GM20431 (cell line): ENCODE measurements around the gene EXOC4.
"Not testable (repeated sequence)": the region's sequence is repeated elsewhere in the genome, so short reads cannot be mapped to it uniquely, and the experiment has no call there.

Source experiments
- in situ Hi-C: fragments of 300-500 bp; cut with MseI, MboI; formaldehyde crosslinking; loops from one replicate; pipeline ENCODE4 v1.15.0; 2020; ENCODE audit warnings: low sequenced_read_pairs; ENCODE audit not compliant: unreplicated experiment

The EXOC4 gene

GRCh38 chr7:133869556-133869955 is 616.7 kb downstream of the EXOC4 start:
- in situ Hi-C loops = no loop called here

- in situ Hi-C loops = no loop called here
Observed at GRCh38 chr7:133871757-133872156, 618.9 kb downstream of the EXOC4 start.

- in situ Hi-C loops = no loop called here
Observed at GRCh38 chr7:133873187-133873586, 620.3 kb downstream of the EXOC4 start.

- in situ Hi-C loops = no loop called here
Observed at GRCh38 chr7:133873631-133874030, 620.8 kb downstream of the EXOC4 start.

GRCh38 chr7:133883591-133883990 is 630.7 kb downstream of the EXOC4 start:
- in situ Hi-C loops = no loop called here

- in situ Hi-C loops = no loop called here
Observed at GRCh38 chr7:133885213-133885612, 632.3 kb downstream of the EXOC4 start.

- in situ Hi-C loops = no loop called here
Observed at GRCh38 chr7:133886086-133886485, 633.2 kb downstream of the EXOC4 start.

- in situ Hi-C loops = no loop called here
Observed at GRCh38 chr7:133886797-133887196, 633.9 kb downstream of the EXOC4 start.

- in situ Hi-C loops = no loop called here
Observed at GRCh38 chr7:133887459-133887858, 634.6 kb downstream of the EXOC4 start.

GRCh38 chr7:133888061-133888930 is 635.4 kb downstream of the EXOC4 start:
- in situ Hi-C loops = no loop called here

GRCh38 chr7:133904776-133905175 is 651.9 kb downstream of the EXOC4 start:
- in situ Hi-C loops = no loop called here

- in situ Hi-C loops = not testable (repeated sequence)
Observed at GRCh38 chr7:133906553-133906952, 653.7 kb downstream of the EXOC4 start.

GRCh38 chr7:133910761-133911160 is 657.9 kb downstream of the EXOC4 start:
- in situ Hi-C loops = no loop called here

GRCh38 chr7:133911724-133912123 is 658.8 kb downstream of the EXOC4 start:
- in situ Hi-C loops = no loop called here

- in situ Hi-C loops = no loop called here
Observed at GRCh38 chr7:133912916-133913697, 660.2 kb downstream of the EXOC4 start.

- in situ Hi-C loops = no loop called here
Observed at GRCh38 chr7:133916621-133917020, 663.7 kb downstream of the EXOC4 start.

GRCh38 chr7:133919810-133920209 is 666.9 kb downstream of the EXOC4 start:
- in situ Hi-C loops = no loop called here

GRCh38 chr7:133921635-133922182 is 668.8 kb downstream of the EXOC4 start:
- in situ Hi-C loops = no loop called here

- in situ Hi-C loops = no loop called here
Observed at GRCh38 chr7:133923974-133924373, 671.1 kb downstream of the EXOC4 start.

- in situ Hi-C loops = no loop called here
Observed at GRCh38 chr7:133931053-133931452, 678.2 kb downstream of the EXOC4 start.

GRCh38 chr7:133932591-133932990 is 679.7 kb downstream of the EXOC4 start:
- in situ Hi-C loops = no loop called here
